ENCODE data around the gene NKX6-2. TPM values are rescaled to one million over a fixed set of nuclear protein-coding genes. Genes with fewer than 3 reads are reported as not detected.
"Not testable (repeated sequence)": the region's sequence is repeated elsewhere in the genome, so short reads cannot be mapped to it uniquely, and the experiment has no call there.

Gene NKX6-2
- polyA plus RNA-seq, 1 donor = 7.3 TPM

DNA sequence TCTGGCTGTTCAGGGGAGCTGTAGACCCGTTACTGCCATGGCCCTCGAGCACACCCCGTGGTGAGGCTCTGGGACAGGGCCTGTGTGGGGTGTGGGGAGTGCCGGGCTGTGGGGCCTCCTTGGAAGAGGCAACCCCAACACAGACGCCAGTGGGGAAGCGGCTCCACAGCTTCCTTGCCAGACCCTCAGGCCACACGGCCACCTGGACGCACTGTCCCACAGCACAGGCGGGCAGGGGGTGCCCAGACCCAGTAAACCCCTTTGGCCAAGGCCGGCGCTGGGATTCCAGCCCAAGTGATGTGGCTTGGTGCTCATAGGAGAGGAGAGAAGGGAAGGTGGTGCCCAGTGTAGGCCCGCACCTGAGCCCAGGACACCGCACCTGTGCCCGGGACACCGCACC lies 12.9 kb upstream of the NKX6-2 start:
- DNase-seq = no peak

DNA sequence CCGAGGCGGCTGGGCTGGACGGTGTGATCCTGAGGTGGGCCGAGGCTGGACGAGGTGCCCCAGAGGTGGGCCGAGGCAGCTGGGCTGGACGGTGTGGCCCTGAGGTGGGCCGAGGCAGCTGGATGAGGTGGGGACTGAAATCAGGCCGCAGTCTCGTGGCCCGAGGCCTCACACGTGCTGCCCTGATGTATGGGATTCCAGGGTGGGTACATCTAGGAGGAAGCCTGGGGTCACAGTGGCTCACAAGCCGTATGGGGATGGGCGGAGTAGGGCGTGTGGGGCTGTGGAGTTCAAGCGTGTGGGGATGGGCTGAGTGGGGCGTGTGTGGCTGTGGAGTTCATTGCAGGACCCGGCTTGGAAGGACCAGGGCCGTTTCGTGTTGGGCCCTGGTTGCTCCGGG lies 12.5 kb upstream of the NKX6-2 start:
- no peak for DNase-seq

DNA sequence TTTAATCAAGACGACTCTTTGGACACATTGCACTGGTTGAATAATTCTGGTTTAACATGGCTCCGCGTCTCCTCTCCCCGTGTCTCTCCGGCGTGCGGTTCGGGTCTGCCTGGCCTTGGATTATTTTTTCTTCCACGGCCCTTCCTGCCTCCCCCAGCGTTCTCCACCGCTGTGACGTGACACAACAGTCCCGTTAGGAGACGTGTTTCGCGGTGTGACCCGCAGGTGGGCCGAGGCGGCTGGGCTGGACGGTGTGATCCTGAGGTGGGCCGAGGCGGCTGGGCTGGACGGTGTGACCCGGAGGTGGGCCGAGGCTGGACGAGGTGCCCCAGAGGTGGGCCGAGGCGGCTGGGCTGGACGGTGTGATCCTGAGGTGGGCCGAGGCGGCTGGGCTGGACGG lies 12.0 kb upstream of the NKX6-2 start:
- DNase-seq = not testable (repeated sequence)

DNA sequence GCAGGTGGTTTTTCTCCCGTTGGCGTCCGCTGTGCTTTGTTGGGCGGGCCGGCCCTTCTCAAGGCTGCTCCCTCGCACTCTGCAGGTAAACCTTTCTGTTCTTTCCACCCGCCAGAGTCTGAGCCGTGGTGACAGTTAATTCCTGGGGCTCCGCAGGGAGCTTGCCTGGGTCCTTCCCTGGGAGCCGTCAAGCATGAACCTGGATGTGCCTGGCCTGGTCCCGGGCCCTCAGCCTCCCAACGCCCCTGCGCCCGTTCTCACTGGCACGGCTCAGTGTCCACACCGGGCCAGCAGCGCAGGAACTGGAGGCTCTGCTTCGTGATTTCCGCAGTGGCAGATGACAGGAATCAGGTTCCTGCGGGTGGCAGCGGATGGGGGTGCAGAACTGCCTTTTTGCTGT lies 10.9 kb upstream of the NKX6-2 start:
- no peak for DNase-seq

DNA sequence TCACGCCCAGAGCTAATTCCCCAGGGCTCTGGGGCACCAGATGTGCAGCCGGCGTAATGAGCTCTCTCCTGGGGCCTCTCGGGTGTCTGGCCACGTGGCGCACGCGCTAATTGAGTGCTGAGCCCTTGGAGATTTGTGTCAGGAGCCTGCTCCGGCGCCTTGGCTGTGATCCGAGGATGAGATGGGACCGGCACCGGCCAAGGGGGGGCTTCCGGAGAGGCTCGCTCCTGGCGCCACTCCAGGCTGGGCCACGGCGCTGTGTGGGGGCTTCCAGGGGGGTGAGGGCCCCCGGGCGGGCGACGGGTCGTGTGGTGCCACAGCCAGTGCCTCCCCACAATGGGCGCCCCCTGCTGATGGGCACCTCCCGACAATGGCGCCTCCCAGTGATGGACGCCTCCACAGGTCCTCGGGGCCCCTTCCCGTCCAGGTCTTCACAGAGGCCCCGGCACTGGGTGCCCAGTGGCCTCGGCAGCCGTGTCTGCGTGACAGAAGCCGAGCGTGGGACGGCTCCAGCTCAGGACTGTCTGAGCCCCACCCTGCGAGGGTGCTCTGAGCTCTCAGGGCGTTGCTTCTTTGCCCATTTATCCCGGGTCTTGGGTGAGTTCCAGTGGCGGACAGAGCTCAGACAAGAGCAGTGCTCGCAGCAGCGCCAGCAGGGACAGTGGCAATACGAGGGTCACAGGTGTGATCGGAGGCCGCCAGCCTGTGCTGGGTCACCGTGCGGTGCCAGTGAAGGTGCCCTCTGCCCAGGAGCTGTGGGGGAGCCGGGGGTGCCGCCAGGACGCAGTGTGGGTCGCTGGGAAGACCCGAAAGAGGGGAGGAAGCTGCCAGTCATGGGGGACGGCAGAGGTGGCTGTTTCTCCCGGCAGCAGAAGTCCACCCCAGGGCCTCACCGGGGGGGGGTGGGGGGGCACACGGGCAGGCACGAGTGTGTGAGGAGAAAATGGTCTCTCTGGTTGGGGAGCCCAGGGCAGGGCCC lies 8.2 kb upstream of the NKX6-2 start:
- no peak for DNase-seq

DNA sequence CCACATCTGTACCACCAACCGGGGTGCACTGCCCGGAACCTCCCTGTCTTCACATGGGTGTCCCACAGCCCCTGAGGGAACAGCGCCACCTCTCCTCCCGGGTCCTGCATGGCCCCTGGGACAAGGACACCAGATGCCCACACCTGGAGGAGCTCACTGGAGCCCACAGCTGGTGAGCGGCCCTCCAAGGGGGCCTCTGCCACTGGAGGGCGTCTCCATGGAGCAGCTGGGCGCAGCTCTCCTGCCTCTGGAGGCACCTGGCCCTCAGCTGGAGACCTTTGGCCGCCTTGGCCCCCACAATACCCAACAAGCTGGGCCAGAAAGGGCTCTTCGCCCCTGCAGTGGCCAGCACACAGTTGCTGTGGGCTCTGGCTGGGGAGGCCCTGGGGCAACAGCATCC lies 7.3 kb upstream of the NKX6-2 start:
- DNase-seq = no peak

DNA sequence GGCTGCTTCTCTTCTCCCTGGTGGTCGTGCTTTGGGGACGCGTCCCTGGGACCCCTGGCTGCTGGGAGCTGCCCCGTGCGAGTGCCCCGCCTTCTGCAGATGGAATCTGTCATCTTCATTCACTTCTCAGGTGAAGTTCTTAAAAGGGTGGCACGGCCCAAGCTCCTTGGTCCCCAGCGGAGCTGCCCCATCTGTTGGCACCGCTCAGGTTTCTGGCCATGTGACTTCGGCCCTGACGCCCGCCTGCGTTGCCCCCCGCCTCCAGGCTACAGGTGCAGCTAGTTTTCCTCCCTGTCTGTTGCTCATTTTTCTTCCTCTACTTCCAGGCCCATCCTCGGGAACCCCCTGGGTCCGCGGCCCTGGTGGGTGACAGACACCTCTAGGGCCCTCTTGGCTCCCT lies 6.8 kb upstream of the NKX6-2 start:
- DNase-seq = no peak

DNA sequence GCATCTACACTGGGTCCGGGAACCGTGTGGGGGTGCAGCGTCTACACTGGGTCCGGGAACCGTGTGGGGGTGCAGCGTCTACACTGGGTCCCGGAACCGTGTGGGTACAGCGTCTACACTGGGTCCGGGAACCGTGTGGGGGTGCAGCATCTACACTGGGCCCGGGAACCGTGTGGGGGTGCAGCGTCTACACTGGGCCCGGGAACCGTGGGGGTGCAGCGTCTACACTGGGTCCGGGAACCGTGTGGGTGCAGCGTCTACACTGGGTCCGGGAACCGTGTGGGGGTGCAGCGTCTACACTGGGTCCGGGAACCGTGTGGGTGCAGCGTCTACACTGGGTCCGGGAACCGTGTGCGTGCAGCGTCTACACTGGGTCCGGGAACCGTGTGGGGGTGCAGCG lies 6.2 kb upstream of the NKX6-2 start:
- not testable (repeated sequence) for DNase-seq

DNA sequence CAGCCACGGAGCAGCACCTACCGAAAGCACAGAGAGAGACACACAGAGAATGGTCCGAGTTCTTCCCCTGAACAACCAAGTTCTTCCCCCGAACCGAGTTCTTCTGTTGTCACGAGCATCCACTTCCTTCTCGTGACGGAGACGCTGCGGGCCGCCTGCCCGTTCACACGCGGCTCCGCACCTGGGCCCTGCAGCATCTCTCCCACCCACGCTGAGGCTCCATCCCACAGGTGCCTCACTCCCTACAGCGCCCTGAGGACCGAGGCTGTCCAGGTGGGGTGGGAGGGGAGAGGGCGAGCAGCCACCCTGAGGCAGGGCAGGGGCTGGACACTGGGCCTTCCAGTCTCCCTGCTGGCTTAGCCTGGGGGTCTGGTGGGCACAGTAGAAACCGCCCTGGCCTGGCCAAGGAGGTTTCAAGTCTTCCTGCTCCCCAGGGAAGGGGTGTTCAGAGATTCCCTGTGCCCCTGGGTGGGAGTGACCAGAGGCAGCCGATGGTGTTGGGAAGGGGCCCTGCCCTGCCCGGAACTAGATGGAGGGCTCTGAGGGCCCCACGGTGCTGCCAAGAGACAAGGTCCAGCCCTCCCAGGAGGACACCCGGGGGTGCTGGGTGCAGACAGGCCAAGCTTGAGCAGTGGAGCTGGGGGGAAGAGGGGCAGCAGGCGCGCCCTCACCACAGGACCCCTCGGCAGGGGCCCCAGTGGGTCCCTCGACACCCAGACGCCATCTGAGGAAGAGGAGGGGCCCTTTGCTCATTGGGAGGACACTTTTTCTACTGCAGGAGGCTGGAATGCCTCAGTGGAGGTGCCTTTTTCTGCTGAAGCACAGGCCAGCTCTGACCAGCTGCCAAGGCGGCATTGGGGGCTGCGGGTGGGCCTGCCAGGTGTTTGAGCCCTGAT lies 5.2 kb upstream of the NKX6-2 start:
- DNase-seq = no peak

DNA sequence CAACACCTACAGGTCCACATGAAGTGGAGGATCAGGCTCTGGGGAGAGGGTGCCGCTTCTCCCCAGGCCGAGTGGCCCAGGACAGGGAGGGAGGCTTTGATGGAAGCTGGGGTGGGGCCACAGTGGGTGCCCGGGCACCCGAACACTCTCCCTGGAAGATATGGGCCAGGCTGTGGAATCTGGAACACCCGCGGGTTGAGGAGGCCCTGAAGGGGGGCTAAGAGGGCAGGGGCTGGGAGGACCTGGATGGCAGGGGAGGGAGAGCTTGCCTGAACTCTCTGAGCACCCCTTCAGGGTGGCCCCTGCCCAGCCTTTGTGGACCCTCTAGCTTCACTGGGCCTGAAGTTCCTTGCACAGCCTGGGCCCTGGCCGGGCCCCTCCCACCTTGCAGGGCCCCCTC lies 4.5 kb upstream of the NKX6-2 start:
- no peak for DNase-seq

DNA sequence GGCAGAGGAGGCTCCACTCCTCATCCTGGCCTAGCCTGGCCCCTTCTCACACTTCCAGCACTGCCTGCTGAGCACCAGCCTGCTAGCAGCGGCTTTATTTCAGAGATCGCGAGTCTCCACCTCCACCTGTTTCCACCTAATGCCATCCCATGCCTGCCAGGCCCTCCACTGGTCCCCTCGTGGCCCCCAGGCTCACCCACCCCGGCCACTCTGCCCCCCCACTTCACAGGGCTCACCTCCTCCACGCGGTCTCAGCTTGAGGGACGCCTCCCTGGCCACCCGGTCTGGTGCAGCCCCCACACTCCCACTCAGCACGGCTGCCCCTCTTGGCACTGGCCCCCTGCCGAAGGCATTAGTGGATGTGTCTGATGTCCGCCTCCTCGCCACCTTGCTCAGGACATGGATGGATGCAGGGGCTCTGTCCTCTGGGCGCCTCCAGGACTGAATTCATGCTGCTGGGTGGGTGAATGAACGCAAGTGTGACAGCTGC lies 3.8 kb upstream of the NKX6-2 start:
- no peak for DNase-seq

DNA sequence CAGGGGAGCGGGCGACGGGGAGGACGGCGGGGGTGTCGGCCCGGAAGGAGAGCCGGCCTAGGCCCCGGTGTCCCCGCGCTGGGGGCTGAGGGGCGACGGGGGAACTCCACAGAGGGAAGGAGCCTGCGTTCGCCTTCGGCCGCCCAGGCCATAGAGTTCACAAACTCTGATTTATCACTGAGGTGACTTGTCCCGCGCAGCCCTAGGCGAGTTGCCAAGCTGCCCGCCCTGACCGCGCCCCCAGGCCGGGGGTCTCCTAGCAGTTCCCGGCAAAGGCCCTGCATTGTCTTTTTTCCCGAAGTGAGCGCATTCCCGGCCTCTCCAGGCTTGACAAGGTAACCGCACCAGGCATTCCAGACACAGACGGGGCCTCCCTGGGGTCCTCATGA lies 2.9 kb upstream of the NKX6-2 start:
- DNase-seq = no peak

DNA sequence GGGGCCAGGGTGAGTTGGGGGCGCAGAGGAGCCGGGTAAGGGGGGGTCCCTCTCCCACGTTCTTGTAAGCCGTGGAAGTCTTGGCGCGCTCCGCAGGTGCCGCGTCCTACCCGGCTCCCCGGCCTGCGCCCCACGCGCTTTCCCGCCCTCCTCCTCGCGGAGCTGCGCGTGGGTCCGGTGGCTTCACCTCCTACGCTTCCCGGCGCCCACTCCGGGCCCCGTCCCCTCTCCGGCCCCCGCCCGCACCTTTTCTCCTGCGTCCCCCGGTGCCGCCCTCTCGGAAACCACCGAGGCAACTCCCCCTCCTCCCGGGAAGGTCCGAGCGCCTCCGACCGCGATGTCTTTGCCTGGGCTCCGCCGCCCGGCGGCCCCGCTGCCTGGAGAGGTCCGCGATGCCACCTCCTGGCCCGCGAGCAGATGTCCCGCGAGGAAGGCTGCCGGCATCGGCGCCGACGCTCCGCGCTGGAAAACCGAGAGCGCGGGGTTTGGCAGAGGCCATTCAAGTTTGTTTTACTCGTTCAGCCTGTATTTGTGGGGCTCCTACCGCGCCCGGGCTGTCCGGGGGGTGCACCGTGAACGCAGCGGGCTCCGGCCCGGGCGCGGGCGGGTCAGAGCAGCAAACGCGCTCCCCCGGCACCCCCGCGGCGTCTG lies 2.4 kb upstream of the NKX6-2 start:
- no peak for DNase-seq

DNA sequence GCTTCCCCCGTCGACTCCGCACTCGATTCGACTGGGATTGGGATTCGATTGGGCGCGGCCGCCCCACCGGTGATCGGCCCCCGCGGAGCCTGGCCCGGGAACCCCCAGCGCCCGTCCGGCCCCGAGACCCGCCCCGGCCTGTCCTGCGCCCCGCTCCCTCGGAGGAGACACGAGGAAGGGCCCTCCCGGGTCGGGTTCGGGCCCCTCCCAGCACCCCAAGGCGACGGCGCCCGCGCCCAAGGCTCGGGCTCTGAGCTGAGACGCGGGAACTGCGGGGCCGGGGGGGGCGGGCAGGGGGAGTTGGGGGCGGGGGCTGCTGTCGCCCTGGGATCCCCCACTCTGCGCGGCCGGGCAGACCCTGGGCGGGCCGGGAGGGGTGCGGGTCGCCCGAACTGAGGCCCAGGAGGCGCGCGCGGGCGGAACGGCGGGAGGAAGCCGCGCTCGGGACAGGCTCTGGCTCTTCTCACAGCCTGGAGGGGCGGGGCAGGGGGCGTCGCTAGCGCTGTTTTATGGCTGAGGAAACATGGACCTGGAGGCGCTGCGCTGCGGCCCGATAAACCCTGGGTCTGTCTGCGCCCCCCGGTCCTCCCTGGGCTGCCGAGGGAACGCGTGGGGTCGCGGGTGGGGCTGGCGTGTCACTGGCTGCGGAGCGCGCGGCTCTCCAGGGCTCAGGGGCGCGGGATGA lies 1.7 kb upstream of the NKX6-2 start:
- DNase-seq = no peak

DNA sequence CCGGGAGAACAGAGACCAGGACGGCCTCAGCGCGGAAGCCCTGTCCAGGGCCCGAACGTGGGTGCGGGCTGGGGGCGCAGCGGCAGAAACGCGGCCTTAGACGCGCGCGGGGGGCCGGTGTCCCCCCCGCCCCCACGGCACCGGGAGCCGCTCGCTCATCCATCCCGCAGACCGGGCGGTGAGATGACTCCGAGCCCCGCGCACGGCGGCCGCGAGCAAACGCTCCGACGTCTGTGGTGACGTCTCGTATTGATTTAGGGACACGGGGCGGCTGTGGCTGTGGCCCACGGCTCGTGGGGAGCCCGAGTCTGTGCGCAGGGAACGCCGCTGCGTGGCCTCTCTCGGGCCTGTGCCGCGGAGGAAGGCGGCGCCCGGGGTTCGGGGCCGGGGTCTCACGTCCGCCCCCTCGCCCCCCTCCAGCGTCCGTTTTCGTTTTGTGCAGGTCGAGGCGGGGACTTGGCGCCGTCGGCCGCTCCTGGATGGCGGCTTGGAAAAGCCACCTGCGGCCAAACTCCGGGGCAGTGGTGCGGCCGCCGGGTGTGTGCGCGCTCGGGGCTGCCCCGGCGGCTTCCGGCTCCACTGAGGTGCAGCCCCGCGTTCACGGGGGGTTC lies 1.0 kb upstream of the NKX6-2 start:
- no peak for DNase-seq

DNA sequence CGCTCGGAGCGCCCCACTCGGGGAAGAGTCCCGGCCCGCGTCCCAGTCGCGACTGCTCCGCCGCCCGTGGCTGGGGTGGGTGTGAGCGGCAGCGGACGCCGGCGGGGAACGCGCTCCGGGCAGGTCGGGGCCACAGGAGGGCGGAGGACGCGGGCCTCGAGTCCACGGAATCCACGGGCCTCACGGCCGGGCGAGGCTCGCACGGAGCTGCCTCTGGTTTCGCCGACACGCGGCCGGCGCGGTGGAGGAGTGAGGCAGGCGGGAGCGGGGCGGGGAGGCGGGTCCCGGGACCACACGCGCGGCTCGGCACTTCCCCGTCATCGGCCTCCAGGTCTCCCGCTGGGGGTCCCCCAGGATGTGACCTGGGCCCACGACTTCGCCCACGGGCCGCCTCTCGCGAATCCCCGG lies 533 bp upstream of the NKX6-2 start:
- DNase-seq = no peak

DNA sequence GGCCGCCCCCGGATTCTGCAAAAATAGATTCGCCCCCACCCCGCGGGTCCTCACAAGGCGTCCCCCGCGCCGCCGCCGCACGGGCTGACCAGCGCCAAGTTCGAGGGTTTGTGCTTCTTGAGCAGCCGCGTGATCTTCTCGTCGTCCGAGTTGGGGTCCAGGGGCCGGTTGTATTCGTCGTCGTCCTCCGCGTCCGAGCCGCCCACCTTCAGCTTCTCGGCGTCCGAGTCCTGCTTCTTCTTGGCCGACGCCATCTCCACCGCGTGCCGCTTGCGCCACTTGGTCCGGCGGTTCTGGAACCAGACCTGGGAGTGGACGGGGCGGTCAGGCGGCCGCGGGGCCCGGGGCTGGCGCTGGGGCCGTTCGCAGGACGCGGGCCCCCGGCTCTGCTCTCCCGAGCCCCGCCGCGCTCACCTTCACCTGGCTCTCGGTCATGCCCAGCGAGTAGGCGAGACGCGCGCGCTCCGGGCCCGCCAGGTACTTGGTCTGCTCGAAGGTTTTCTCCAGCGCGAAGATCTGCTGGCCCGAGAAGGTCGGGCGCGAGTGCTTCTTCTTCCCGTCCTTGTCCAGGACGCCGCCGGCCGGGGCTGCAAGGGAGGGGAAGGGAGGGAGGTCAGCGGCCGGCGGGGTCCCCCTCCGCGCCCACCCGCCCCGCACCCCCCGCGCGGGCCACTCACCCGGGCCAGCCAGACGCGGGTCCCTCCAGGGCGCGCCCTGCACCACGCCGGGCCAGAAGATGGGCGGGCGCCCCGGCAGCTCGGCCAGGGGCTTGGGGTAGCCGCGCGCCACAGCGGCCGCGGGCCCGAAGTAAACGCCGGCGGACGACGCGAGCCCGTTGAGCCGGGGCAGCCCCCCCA lies 853 bp downstream of the NKX6-2 start:
- no peak for DNase-seq

DNA sequence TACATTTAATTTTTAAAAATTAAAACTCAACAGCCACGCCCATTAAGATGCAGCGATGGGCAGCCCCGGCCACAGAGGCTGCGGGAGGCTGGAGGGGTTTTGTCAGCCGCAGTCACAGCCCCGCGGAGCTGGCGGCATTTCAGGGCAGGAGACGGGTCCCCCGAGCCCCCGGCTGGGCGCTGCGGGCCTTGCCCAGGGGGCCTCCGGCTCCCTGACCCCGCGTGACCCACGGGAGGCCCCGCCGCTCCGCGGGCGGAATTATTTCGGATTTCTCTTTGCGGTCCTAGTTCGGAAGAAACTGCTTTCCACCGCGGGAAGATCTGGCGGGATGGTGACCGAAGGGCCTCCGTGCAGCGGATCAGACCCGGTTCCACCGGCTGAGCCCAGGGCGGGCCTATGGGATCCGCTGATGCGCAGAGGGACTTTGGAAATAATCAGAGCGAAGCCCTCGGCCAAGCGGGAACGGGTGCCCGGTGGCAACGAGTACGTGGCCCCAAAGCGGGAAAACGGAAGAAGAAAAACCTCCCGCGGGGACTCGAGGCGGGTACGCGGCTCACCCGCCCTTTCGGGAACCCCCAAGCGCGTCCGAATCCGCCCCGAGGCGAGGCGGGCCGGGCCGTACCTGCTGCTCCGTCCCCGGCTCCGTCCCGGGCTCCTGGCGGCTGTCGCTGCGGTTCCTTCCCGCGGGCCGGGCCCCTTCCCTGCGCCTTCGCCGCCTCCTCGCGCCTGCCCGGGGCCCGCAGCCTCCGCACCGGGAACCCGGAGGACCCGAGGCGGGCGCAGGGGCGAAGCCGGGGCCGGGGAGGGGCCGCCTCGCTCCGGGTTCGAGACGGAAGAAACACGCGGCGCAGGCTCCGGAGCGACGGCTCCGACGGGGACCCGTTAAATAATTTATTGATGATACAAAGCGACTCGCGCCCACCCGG lies 1.7 kb downstream of the NKX6-2 start:
- DNase-seq = no peak

Measured in left kidney (tissue), 2 donors.